Stimulated activated CD4-positive, alpha-beta T cell treated with anti-CD3 and anti-CD28 coated beads, Interleukin-15, amount 100 ng/mL, for 1 hour (primary cell): ENCODE data around the gene GIMAP2.
"Not testable (repeated sequence)": the region's sequence is repeated elsewhere in the genome, so short reads cannot be mapped to it uniquely, and the experiment has no call there.

Experiments
- DNase-seq, 2 donors: peaks; one replicate each; pipeline ENCODE4 v3.0.0-alpha.2; 2020; ENCODE audit warnings: low read depth in 1 of 2, low spot score in 1 of 2

Gene GIMAP2

GRCh38 chr7:150676854-150677253, 8.7 kb upstream of the GIMAP2 start:
- not testable (repeated sequence) for DNase-seq

DNA sequence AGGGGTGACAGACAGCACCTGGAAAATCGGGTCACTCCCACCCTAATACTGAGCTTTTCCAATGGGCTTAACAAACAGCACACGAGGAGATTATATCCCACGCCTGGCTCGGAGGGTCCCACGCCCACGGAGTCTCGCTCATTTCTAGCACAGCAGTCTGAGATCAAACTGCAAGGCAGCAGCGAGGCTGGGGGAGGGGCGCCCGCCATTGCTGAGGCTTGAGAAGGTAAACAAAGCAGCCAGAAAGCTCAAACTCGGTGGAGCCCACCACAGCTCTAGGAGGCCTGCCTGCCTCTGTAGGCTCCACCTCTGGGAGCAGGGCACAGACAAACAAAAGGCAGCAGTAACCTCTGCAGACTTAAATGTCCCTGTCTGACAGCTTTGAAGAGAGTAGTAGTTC, 6.9 kb upstream of the GIMAP2 start:
- DNase-seq, result peak in 1 of 2 donors; percentile 19

DNA sequence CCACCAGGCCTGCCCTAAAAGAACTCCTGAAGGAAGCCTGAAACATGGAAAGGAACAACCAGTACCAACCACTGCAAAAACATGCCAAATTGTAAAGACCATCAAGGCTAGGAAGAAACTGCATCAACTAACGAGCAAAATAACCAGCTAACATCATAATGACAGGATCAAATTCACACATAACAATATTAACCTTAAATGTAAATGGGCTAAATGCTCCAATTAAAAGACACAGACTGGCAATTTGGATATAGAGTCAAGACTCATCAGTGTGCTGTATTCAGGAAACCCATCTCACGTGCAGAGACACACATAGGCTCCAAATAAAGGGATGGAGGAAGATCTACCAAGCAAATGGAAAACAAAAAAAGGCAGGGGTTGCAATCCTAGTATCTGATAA, 5.1 kb upstream of the GIMAP2 start:
- DNase-seq, result not testable (repeated sequence)

DNA sequence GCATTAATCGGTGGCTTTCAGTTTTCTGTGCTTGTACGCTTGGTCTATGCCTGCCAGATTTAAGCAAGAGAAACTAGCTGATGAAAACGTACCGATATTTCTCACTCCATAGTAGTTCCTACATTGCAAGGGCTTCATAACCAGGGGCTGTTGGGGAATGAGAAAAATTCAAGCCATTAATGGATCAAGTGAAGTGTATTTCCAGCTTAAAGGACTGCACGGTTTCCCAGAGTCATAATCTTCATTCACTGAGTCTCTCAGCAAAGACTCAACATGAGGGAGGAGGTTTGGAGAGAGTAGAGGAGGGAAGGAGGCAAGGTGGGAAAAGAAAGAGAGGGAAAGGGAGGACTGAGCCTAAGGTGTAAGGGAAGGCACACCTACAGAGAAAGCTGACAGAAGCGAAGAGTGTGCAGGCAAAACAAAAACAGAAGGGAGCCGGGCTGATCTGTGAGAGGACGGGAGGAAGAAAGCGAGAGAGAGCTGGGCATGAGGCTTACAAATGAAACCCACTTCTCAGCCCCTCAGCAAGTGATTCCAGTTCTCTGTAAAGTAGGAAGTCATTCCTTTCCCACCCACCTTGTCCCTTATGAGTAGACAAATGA, 625 bp downstream of the GIMAP2 start:
- no peak for DNase-seq

DNA sequence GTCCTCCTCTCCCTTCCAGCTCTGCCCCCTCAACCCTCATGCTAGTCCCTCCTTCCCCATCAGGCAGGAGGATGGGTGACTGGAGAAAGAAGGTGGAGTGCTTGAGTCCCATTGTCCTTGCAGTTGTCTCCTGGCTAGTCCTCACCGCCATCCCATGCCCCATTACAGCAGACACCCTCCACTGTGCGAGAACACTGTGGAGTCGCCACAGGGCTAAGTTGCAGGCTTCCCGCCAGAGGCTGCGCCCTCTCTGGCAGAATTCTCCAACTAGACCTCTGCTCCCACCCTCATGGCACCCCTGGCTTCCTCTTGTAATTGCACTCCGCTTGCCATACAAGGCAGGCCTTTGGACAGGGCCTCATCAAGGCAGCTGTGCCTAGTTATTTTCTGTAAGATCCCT, 3.1 kb downstream of the GIMAP2 start:
- no peak for DNase-seq

- no peak for DNase-seq
Measured at GRCh38 chr7:150695654-150696053, 10.1 kb downstream of the GIMAP2 start.

DNA sequence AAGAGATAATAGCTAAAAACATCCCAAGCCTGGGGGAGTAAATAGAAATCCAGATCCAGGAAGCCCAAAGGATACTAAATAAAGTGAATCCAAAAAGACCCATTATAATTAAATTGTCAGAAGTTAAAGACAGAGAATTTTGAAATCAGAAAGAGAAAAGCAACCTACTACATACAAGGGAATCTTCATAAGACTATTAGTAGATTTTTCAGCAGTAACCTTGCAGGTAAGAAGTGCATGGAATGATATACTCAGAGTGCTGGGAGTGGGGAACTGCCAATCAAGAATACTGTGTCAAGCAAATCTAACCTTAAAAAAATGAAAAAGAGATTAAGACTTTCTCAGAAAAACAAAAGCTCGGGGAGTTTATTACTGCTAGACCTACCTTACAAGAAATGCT, 17.7 kb downstream of the GIMAP2 start:
- DNase-seq, result no peak

- DNase-seq, result no peak
Measured at GRCh38 chr7:150715293-150715692, 29.8 kb downstream of the GIMAP2 start.

GRCh38 chr7:150715738-150716137, 30.2 kb downstream of the GIMAP2 start:
- no peak for DNase-seq

DNA sequence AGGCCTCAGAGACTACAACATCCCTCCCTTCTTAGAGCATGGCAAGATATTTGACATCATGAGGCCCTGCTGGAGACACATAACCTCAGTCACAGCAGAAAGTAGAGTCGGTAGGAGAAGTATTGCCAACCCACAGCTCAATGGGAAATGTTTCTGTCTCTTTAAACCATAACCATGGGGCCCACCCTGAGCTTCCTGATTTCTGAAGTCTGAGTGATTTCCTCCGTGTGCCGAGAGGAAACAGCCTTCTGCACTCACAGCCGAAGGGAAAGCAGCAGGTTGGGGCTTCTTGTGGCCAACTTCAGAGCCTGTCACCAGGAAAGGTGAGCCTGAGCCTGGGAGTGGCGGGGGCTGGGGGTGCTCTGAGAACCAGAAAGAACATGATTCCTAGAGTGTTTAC, 30.9 kb downstream of the GIMAP2 start, which contains the start of gene GIMAP1:
Gene GIMAP1 (plus strand): TSS at position 246 of the 400 bp plus-strand sequence. CDS start 2,435 bp downstream, outside the sequence.
- DNase-seq, result peak; percentile 29 to 43

DNA sequence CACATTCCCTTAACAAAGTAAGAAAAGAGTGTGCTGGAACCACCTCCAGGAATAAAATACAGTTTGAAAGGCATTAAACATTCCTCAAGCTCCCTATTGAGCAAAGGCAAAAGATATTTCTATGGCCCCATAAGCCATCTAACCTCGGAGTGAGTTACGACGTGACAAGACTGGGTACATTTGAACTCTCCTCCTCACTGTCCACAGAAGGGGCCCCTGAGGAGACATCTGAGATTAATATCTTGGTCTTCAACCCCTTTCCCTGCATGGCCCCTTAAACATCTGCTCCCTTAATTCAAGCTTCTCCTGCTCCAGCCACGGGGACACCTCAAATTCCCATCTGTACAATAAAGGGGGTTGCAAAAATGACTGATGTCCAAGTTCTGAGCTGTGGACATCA, 31.4 kb downstream of the GIMAP2 start:
- DNase-seq, result no peak

DNA sequence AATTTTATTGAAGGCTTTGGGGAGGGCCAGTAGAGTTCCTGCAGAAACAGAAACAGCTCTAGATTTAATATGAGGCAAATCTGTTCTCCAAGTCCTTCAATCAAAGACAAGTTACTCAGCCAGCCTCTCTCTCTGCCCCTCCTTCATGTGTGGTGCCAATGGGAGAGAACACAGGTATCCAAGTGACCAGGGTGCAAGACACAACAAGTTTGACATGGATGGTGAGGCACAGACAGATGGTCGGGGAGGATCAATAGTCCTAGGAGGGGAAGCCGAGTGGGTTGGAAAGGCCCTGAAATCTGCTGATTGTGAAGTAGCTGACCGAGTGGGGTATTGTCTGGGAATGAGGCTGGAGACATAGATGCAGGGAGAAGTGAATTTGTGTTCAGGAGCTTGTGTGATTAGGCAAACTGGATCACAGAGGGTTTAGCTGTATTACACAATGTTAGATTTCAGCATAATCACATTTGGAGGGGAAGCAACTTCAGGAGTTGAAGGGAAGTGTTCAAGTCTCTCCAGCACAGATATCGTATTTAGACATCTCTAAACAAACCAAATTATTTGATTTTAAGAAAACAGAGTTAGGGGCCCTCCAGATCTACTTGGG, 32.4 kb downstream of the GIMAP2 start:
- no peak for DNase-seq

DNA sequence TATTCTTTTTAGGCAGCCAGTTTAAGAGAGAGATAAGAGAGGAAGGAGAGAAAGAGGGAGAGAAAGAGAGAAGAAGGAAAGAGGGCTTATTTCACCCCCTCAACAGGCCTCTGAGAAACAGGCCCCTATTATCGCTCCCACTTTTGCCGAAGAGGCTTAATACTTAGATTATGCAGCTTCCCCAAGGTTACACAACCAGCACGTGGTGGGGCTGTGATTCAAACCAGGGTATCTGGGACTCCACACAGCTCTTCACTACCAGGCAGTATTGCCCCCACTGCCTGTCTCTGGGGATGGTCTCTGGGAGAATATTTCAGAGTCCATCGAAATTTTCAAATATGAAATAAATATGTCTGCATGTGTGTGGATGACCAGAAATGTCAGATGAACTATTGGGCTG, 33.9 kb downstream of the GIMAP2 start:
- no peak for DNase-seq

- no peak for DNase-seq
Measured at GRCh38 chr7:150719960-150720891, 34.7 kb downstream of the GIMAP2 start.

DNA sequence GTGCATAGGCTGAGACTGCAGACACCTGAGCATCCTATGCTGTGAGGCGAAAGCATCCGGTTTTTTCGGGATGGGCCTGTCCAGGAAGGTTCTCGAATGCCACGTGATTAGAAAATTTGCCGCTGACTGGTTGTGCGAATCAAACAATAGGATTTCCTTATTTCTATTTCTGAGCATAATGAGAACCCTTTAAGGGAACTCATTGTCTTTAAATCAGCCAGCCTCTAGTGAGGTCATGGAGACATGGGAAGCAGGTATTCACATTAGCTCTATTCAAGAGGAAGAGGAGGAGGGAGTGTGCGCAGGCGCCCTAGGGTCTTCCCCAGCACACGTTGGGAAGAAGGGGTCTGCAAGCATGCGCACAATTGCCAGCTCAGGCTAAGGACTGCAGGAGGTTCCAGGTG, 36.5 kb downstream of the GIMAP2 start:
- DNase-seq, result no peak

GRCh38 chr7:150722431-150722931, 37.0 kb downstream of the GIMAP2 start:
- no peak for DNase-seq

DNA sequence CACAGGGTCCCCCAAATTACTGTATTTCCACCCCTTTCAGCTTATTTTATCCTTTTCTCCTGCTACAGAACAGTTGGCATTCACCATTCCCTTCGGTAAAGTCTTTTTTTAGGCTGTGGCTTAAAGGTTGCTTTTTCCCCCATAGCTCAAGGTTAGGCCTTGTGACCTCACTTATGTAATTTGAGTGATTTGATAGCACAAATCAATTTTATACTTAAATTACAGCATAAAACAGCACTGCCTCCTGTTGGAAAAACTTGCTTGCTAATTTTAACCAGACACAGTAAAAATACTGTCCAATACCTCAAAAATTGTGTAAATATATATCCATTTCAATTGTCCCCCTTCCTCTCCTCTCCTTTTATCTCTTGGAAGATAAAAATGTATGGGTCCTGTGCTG, 38.0 kb downstream of the GIMAP2 start:
- no peak for DNase-seq

DNA sequence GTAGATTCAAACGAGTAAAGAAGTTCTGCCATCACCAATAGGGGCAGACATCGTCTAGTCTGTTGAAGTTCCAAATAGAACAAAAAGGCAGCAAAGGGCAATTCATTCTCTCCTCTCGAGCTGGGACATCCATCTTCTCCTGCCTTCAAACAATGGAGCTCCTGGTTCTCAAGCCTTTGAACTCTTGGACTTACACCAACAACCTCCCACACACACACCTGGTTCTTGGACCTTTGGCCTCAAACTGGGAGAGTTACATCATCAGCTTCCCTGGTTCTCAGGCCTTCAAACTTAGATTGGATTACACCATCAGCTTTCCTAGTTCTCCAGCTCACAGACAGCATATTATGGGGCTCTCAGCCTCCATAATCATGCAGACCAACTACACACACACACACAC, 41.9 kb downstream of the GIMAP2 start:
- DNase-seq, result no peak

- DNase-seq, result no peak
Measured at GRCh38 chr7:150728011-150728410, 42.5 kb downstream of the GIMAP2 start.

GRCh38 chr7:150728609-150729008, 43.1 kb downstream of the GIMAP2 start:
- DNase-seq, result no peak

DNA sequence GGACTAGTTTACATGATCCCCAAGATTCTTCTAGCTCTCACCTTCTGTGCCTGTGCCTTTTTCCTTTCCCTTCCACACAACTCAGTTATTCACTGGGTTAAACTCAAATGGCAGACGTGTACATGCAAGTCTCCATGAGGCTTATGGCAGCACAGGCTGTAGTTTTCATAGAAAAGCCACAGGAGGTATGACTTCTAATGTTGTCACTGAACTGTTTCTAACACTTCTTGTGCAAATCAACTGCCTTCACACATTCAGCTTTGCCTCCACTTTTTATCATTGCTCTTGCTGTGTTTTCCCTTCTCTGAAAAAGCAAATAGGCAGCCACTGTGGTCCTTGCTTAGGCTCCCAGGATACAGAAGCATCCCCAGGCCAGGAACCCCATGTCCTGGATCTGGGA, 46.4 kb downstream of the GIMAP2 start:
- DNase-seq, result no peak
